Erythroblast (primary cell): ENCODE data around the gene NWD2.

Experiments used
- GATA1 ChIP-seq: IDR thresholded peaks from 2 replicates; pipeline ENCODE4 v1.6.1; 2011; ENCODE audit warnings: low read depth, mild to moderate bottlenecking, control low read depth, low read length, moderate library complexity
- POLR2A ChIP-seq: IDR thresholded peaks from 2 replicates; pipeline ENCODE4 v1.6.1; 2011; ENCODE audit warnings: mild to moderate bottlenecking, low read length

GRCh38 chr4:37471971-37472370 is 227.4 kb downstream of the NWD2 start:
- no peak for TF ChIP-seq POLR2A
- TF ChIP-seq GATA1, result no peak
